Nucleus accumbens (tissue), 56 donors: ENCODE results near the gene TVP23A.
A peak's percentile ranks its signal among the peaks of the same experiment; 100 is the strongest.

Experiments
- DNase-seq, 56 donors: peaks; one replicate each; lab custom pipeline; 2025; lab: John Stamatoyannopoulos, UW

Gene TVP23A

DNA sequence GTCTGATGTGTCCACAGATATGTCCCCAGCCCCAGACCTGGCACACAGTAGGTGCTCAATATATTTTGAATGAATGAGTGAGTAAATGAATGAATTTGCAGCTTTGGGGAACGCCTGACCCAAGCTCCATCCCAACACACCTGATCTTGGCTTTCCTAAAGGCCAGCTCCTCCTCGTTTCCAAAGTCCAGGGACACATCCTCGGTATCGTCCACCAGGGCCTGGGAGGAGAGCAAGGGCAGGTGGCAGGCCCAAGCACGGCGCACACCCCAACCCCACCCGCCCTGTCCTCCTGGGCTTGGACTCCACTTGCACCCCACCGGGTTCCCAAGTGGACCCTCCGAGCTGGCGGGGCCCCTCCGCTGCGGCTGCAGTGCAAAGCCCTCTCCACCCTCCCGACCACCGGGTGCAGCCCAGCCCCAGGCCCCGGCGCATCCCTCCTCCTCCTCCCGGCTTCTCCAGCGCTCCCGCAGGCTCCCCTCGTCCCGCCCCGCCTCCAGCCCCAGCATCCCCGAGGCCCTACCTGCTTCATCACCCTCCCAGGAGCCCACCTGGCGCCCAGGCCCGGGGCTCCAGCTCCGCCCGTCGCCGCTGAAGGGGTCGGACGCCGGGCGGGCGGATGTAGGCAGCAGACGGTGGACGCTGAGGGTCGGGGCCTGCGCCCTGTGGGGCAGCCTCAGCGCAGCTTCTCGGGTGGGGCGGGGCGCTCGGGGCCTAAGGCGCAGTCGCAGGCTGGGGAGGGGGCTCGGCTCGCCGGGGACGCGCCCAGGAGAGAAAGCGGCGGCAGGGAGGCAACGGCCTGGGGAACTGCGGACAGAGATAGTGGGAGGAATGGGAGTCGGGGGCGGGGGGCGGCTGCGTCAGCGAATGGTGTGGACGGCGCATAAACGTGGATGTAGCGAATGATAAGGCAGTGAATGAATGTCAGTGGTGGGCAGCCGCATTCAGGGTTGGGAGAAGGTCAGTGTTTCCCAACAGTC is at the start of gene TVP23A:
TVP23A (minus strand) TSS at position 832 of the 979 bp plus-strand sequence; CDS start at position 531, 301 bp downstream.
- peak in 35 of 56 donors; percentile 2 to 72 (median 33) for DNase-seq

DNA sequence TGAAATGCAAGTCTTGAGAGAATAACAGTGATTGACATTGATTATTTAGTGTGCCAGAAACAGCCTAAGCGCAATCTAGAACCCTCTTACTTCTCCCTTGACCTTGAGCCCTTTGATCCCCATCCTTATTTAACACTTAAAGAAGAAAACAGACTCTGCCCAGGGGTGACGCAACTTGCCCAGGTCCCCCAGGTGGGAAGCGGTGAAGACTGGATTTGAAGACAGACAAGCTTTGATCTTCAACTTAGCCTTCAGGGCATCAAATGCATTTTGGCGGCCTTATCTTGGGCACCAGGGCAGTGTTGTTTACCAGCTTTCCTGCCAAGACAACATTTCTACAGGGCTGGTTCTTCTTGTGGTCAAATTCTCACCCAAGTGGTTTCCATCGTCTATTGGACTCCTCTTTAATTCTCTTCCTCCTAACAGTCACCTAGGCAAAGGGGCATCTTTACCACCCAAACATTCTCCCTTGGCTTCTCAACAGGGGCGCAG is 49.6 kb upstream of the TVP23A start:
- no peak for DNase-seq

DNA sequence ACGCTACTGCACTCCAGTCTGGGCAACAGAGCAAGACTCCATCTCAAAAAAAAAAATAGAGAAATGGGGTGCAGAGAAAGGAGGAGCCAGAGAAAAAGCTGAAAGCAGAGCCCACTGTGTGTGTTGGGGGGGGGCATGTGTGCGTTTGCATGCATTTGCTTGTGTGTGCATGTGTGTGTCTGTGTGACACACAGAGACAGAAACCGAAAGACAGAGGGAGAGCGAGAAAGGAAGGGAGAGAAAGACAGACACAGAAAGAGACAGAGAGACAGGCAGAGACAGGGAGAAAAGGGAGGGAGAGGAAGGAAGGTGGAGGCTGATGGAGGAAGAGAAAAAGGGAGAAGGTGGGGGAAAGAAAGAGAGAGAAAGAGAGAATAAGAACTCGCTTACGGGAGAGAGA is 48.6 kb upstream of the TVP23A start:
- no peak for DNase-seq

DNA sequence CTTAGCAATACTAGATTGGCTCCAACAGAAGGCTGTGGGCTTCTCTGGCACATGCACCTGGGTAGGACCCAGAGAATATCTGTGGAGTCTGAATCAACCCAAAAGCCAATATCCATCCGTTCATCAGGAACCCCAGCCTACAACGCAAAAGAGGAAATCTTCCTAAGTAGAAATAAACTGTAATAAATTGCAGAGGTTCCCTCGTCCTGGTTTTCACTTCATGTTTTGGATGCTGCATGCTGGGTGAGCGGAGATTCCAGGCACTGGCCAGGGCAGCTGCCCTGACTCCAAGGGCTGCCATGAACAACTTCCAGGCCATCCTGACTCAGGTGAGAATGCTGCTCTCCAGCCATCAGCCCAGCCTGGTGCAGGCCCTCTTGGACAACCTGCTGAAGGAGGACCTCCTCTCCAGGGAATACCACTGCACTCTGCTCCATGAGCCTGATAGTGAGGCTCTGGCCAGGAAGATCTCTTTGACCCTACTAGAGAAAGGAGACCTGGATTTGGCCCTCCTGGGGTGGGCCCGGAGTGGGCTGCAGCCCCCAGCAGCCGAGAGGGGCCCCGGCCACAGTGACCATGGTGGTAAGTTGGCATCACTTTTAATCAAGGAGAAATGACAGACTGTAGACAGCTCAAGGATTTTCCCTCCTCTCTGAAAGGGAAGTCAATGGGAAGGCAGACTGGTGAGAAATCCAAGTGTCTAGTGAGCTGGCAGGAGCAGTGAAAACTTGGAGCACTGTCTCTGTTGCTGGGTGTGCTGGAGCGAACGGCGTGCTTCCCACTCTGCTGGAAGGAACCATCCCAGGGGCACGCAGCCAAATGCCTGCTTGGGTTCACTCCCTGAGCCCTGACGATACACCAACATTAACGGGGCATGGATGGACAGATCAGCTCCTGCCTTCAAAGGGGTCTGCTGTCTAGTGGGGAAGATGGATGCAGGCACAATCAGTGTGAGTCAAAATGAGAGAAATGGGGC is 47.7 kb upstream of the TVP23A start:
- peak in 4 of 56 donors; percentile 7 to 55 (median 18) for DNase-seq

DNA sequence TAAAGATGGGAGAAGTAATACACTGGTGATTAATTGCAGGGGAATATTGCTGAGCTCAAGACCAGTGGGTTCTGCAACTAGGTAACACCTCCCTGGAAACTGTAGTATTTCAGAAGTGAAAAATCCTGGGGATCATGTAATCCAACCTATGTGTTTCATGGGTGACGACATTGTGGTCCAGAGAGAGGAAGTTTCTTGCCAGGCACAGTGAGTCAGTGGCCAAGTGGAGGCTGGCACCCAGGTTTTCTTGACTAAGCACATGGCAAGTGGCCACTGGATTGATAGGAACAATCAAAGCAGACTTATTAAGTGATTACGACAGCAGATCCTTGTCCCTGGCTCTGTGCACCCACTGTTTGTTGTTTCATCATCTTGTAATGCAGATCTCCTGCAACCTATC is 43.8 kb upstream of the TVP23A start:
- DNase-seq, result peak in 8 of 56 donors; percentile 8 to 46 (median 29)

DNA sequence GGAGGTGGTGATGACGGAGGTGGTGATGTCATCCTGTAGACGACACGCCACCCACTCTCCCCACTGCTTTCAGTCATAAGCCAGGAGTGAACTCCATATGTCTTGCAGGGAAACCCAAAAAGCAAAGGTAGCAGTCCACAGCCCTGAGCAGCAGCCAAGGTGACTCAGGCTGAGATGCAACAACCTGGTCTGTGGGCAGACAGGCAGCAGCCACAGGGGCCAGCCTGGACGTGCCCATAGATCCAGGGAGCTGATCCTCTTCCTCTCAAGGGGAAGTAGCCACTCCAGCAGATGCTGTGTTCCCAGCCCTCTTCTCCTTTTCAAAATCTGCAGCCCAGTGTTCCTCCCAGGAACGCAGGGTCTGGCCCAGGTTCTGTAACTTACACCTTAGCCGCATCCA is 41.1 kb upstream of the TVP23A start:
- DNase-seq, result no peak

DNA sequence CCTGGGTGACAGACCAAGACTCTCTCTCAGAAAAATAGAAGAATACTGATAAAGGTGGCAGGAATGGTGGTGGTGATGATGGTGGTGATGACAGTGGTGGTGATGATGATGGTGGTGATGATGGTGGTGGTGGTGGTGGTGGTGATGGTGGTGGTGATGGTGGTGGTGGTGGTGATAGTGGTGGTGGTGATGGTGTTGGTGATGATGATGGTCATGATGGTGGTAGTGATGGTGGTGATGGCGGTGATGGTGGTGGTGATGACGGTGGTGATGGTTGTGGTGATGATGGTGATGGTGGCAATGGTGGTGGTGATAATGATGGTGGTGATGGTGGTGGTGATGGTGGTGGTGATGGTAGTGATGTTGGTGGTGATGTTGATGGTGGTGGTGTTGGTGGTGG is 40.4 kb upstream of the TVP23A start:
- DNase-seq, result no peak

DNA sequence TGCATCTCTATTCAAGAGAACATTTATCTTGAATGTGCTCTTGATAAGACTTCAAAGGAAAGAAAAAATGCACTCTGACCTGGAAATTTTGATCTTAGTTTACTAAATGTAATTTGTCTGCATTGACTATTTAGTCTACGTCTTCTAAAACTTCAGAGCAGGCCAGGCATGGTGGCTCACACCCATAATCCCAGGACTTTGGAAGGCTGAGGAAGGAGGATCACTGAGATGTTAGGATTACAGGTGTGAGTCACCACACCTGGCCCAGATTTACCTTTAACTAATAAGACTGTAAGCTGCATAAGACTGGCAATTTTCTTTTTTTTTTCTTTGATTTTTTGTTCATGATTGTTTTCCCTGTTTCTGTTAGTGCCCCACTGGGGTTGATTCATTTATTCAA is 39.6 kb upstream of the TVP23A start:
- no peak for DNase-seq

DNA sequence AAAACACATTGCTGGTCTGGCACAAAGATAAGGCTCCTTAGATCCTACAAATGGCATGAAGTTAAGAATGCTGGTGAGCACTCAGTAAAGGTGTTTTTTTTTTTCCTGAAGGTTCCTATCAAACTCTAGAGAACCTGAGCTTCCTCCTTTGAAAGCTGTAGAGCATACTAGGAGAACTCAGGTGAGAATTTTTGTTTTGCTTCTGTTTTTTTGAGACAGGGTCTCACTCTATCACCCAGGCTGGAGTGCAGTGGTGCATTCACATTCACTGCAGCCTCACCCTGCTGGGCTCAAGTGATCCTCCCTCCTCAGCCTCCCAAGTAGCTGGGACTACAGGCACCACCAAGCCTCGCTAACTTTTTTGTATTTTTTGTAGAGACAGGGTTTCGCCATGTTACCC is 37.4 kb upstream of the TVP23A start:
- DNase-seq, result no peak

DNA sequence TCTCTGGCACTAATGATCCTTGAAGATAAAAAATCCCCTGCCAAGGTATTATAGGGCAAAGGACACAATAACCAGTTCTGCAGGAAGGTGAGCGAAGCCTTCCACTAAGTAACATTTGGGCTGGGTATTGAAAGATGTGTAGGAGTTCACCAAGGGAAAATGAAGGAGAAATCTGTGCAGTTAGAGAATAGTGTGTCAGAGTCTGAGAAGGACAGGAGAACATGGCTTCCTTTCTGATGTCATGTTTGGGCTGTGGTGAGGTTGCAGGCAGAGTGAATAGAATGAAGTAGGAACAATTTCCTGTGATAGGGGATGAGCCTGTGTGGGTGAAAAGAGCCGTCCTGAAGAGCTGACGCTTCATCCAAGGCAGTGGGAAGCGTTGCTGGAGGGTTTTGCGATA is 34.4 kb upstream of the TVP23A start:
- no peak for DNase-seq

DNA sequence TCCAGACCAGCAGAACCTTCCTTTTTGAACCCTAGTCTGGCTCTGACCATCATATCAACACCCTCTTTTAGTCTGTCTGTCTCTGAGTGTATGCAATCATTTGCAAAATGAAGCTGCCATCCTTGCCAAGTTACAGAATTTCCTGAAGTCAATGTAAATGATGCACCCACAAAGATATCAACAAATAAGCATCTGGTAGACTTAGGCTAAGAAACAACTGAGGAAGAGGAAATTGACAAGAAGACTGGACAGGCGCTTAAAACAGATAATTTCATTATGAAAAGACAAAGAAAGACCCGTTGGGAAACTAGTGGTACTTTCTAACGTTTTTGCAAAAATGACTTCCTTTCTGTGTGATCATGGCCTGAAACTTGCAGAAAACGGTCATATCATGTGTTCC is 33.7 kb upstream of the TVP23A start:
- DNase-seq, result no peak

DNA sequence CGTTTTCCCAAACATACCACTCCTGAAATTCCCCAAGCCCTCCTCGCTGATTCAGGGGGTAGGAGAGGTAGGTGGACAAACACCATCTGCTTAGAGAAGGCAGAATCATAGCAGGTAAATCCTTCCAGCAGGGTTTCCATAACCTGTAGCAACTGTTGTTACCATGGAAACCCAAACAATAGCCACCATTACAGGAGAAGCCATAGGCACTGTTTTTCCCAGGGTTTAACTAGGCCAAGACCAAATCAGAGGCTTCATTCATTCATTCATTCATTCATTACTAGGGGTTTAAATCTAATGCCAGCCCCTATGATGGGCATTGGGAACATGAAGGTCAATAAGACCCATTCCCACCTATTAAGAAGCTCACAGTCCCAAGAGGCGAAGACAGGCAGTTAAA is 32.9 kb upstream of the TVP23A start:
- no peak for DNase-seq

DNA sequence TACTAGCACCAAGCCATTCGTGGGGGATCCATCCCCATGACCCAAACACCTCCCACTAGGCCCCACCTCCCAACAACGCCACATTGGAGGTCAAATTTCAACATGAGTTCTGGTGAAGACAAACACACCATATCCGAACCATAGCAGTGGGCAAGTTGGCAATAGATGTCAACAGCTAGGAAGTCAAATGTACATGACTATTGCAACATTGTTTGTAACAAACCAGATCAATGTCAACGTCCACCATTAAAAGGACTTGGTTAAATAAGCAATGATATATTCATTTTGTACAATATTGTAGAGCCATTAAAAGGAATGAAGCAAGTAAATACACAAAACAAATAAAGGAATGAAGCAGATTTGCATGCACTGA is 31.9 kb upstream of the TVP23A start:
- no peak for DNase-seq

DNA sequence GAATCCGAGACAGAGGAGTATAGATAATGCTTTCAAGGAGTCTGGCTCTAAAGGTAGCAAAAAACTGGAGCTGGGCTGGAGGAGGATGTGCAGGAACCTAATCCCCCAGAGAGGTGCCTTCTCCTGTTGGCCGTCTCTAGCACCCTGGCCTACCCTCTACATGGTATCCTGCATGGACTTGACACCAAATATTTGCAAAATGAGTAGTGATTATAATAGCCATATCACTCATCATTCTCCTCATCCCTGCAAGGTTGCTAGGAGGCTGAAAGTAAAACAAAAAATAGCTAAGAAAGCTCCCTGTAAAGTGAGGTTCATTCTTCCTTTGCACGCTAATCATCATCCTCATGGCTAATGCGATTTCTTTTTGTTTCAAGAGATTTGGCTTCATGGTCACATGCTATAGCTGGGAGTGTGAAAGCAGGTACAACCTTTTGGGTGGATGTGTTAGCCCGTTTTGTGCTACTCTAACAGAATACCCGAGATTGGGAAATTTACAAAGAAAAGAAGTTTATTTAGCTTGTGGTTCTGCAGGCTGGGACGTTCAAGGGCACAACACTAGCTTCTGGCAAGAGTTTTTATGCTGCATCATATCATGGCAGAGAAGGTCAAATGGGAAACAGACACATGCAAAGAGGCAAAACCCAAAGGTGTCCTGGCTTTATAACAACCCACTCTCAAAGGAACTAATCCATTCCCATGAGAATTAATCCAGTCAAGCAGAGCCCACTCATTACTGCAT is 31.3 kb upstream of the TVP23A start:
- no peak for DNase-seq

DNA sequence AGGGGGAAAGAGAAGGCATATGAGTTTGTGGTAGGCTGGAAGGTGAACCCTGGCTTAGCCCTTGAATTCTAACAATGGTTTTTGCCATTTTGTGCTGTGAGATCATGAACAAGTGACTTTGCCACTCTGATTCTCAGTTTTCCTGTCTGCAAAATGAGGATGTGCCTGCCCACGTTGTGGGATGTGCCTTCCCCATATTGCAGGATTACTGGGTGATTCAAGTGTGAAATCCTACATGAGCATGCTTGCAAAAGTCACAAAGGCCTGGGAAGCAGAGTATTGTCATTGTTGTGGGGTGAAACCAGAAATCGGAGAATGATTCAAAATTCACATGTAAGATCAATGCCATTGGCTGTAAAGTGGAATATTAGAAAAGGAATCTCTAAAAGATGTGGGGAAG is 28.6 kb upstream of the TVP23A start:
- DNase-seq, result peak in 1 of 56 donors; percentile 1

DNA sequence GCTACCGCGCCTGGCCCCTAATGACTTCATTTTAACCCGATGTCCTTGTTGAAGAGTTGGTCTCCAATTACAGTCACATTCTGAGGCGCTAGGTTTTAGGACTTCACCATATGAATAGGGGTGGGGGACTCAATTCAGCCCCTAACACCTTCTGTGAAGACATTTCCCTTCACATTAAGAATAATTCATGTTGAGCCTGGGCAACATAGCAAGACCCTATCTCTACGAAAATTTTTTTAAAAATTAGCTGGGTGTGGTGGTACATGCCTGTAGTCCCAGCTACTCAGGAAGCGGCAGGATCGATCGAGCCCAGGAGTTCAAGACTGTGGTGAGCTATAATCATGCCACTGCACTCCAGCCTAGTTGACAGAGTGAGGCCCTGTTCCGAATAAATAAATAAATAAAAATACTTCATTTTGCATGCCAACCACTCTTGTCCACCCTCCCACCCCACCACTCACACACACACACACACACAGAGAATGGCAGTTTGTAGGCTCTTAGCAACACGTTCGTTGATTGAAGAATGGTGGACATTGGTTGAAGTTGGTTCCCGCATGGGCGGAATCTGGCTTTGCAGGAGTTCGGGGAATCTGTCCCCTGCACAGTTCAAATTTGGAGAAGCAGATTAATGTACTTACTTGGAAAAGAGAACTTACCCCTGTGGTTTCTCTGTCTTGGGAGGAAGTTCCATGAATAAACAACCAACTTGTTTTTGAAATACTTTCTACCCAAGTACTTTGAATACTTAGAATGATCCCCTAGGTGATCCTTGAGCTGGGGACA is 27.8 kb upstream of the TVP23A start:
- no peak for DNase-seq

DNA sequence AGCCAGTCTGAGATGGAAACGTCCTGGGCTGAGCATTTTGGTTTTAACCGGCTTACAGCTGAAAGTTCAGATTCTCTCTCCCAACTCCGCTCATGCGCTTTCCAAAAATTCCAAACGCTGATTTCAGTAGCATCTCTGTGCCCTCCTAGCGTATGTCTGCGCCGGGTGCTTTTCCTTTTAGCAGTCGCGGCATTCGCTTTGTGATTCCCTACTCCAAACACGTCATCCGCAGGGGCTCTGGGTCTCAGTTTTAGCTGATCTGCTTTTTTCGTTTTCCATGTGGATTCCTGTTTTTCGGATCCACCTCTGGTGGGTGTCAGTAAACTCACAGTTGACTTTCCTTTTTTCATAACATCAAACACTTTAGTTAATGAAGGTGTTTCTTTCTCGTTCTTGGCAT is 22.1 kb upstream of the TVP23A start:
- DNase-seq, result no peak

DNA sequence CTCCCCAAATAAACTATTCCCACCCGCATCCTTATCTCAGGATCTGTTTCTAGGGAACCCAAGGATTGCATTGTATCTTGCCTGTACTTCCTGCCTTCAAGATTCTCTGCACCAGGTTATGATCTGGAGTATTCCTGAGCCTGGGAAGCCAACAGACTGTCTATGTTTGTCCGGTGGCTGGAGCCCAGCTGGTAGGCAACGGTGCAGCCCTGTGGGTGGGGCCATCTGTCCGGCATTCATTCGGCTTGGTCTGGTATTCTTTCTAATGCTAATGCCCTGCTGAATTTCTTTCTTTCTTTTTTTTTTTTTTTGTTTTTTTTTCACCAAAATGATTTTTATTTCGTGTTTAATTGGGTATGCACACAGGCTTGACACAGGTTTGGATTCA is 20.7 kb upstream of the TVP23A start:
- no peak for DNase-seq

DNA sequence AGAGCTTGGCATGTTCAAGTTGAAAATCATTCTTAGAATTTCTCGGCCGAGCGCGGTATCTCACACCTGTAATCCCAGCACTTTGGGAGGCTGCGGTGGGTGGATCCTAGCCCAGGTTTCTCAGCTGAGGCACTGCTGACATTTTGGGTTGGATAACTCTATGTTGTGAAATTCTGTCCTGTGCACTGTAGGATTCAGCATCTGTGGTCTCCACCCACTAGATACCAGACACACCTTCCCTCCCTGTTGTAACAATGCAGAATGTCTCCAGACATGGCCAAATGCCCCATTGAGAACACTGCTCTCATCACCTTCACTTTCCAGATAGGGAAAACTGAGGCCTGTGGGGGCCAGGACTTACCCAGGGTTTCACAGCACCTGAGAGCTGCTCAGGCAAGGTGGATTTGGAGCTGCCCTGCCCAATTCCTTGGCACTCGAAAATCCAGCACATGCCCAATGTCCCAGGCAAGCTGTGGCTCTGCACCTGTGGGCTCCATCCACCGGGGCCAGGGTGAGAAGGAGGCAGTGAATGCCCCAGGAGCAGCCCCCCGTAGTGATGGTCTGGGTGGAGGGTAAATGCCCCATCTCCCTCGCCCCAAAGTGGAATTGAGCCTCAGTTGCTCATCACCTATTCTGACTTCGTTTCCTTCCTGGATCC is 20.2 kb upstream of the TVP23A start:
- no peak for DNase-seq
